ENCODE measurements around the gene OSBPL5. TPM values are rescaled to one million over a fixed set of nuclear protein-coding genes. Genes with fewer than 3 reads are reported as not detected.

OSBPL5 gene
- polyA plus RNA-seq, 3 donors, result 3.1 to 30.3 (median 6.8) TPM

GRCh38 chr11:3046190-3046589, 118.9 kb downstream of the OSBPL5 start:
- intact Hi-C loops (cut with micrococcal nuclease), result no loop called here
- WGBS (ENCODE audit: insufficient coverage), result 93% methylated on average over 10 of the region's 12 CpGs
- H3K27me3 ChIP-seq (ENCODE audit: control insufficient read depth in 2 of 2, insufficient read depth in 2 of 2, low read length in 2 of 2), result no peaks in the 10 kb centered on the region
- H4K20me1 ChIP-seq (ENCODE audit: insufficient read depth, low read length), result peaks cover 98% of the 10 kb centered on the region
- no peaks in the 10 kb centered on the region for H3K9me3 ChIP-seq (replicated peaks in 1 of 2; ENCODE audit: control insufficient read depth in 1 of 2, insufficient read depth in 1 of 2, low read length in 2 of 2)
- H3K4me1 Mint-ChIP-seq, result peaks cover 17% of the 10 kb centered on the region
- no peak overlapping the region for H3K27ac ChIP-seq (ENCODE audit: low read depth in 1 of 2, low read length in 2 of 2)
- H3K4me2 ChIP-seq (replicated peaks; ENCODE audit: extremely low read depth, low read length, poor library complexity, severe bottlenecking), result no peak overlapping the region
- peaks cover 82% of the 10 kb centered on the region for H3K79me2 ChIP-seq (ENCODE audit: insufficient read depth, low read length)
- peaks cover 0 to 1% (median 0%) of the 10 kb centered on the region in 3 donors for H3K27me3 Mint-ChIP-seq (ENCODE audit: low read depth in 3 of 3)
- DNase-seq, result no peak
- H3K4me3 Mint-ChIP-seq, result no peak overlapping the region
- H3K27ac Mint-ChIP-seq, result no peak overlapping the region
- no peak overlapping the region for H3K4me3 ChIP-seq (replicated peaks in 1 of 3; ENCODE audit: low read depth in 2 of 3, low read length in 3 of 3)
- H3K9me3 Mint-ChIP-seq, result no peaks in the 10 kb centered on the region
- peaks cover 49 to 66% of the 10 kb centered on the region in 2 donors for H3K36me3 Mint-ChIP-seq
- peaks cover 30 to 65% of the 10 kb centered on the region in 2 donors for H3K36me3 ChIP-seq (replicated peaks in 1 of 2; ENCODE audit: control insufficient read depth in 1 of 2, insufficient read depth in 2 of 2, low read length in 2 of 2)
- no peak overlapping the region for H2AFZ ChIP-seq (ENCODE audit: insufficient read depth, low read depth, low read length, poor library complexity, severe bottlenecking)
- TF ChIP-seq CTCF (IDR thresholded peaks at IDR 0.05), result no peak
- H3K4me1 ChIP-seq (ENCODE audit: control insufficient read depth in 1 of 2, insufficient read depth in 2 of 2, low read length in 2 of 2), result peaks cover 14 to 17% of the 10 kb centered on the region in 2 donors
- H3K9ac ChIP-seq (ENCODE audit: insufficient read depth, low read length, poor library complexity, severe bottlenecking), result no peak overlapping the region

- peaks cover 7% of the 10 kb centered on the region for H3K4me1 Mint-ChIP-seq
- Histone ChIP-seq H3K4me2 (replicated peaks; ENCODE audit: extremely low read depth, low read length, poor library complexity, severe bottlenecking) (no peak overlapping the region), H3K27ac (ENCODE audit: low read depth in 1 of 2, low read length in 2 of 2) (no peak overlapping the region), H3K79me2 (ENCODE audit: insufficient read depth, low read length) (peaks cover 69% of the 10 kb centered on the region), H2AFZ (ENCODE audit: insufficient read depth, low read depth, low read length, poor library complexity, severe bottlenecking) (no peak overlapping the region), H3K27me3 (ENCODE audit: control insufficient read depth in 2 of 2, insufficient read depth in 2 of 2, low read length in 2 of 2) (no peaks in the 10 kb centered on the region), H3K4me3 (replicated peaks in 1 of 3; ENCODE audit: low read depth in 2 of 3, low read length in 3 of 3) (no peak overlapping the region), H3K9ac (ENCODE audit: insufficient read depth, low read length, poor library complexity, severe bottlenecking) (no peak overlapping the region), H3K9me3 (replicated peaks in 1 of 2; ENCODE audit: control insufficient read depth in 1 of 2, insufficient read depth in 1 of 2, low read length in 2 of 2) (no peaks in the 10 kb centered on the region), H3K4me1 (ENCODE audit: control insufficient read depth in 1 of 2, insufficient read depth in 2 of 2, low read length in 2 of 2) (peaks cover 8 to 10% of the 10 kb centered on the region in 2 donors), H4K20me1 (ENCODE audit: insufficient read depth, low read length) (peaks cover 86% of the 10 kb centered on the region), H3K36me3 (replicated peaks in 1 of 2; ENCODE audit: control insufficient read depth in 1 of 2, insufficient read depth in 2 of 2, low read length in 2 of 2) (peaks cover 43 to 77% of the 10 kb centered on the region in 2 donors)
- intact Hi-C loops (cut with micrococcal nuclease), result no loop called here
- no peak for DNase-seq
- H3K36me3 Mint-ChIP-seq, result peaks cover 62 to 79% of the 10 kb centered on the region in 2 donors
- WGBS (ENCODE audit: insufficient coverage), result no CpG with 5 or more reads among the region's 12 CpGs
- no peaks in the 10 kb centered on the region for H3K9me3 Mint-ChIP-seq
- peaks cover 0 to 1% (median 0%) of the 10 kb centered on the region in 3 donors for H3K27me3 Mint-ChIP-seq (ENCODE audit: low read depth in 3 of 3)
- peak overlapping the region in 1 of 7 donors; percentile 7 for H3K27ac Mint-ChIP-seq
- H3K4me3 Mint-ChIP-seq, result no peak overlapping the region
- TF ChIP-seq CTCF (IDR thresholded peaks at IDR 0.05), result no peak
These were observed 120.2 kb downstream of the OSBPL5 start for GRCh38 chr11:3044915-3045314.
